ENCODE measurements around the gene SUCLG2. TPM values are rescaled to one million over a fixed set of nuclear protein-coding genes. Genes with fewer than 3 reads are reported as not detected.

The SUCLG2 gene
- polyA plus RNA-seq, 1 experiment, result 21.3 TPM

DNA sequence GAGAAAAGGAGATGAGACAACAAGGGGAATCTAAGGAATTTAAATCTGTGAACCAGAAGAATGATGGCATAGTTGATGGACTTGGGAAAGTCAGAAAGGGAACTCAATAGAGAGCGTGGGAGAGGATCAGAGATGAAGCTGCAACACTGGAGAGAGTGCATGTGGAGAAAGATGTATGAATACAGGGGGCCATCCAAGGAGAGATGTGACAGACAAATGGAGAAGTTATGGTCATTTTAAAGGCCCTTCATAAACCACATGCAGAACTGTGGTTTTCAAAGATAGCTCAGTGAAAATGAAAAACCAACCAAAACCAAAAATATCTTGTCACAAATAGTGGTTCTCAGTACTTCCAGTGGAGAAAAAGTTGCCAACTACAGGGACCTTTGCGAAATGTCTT lies 265.2 kb downstream of the SUCLG2 start:
- TF ChIP-seq, protein P1, sequence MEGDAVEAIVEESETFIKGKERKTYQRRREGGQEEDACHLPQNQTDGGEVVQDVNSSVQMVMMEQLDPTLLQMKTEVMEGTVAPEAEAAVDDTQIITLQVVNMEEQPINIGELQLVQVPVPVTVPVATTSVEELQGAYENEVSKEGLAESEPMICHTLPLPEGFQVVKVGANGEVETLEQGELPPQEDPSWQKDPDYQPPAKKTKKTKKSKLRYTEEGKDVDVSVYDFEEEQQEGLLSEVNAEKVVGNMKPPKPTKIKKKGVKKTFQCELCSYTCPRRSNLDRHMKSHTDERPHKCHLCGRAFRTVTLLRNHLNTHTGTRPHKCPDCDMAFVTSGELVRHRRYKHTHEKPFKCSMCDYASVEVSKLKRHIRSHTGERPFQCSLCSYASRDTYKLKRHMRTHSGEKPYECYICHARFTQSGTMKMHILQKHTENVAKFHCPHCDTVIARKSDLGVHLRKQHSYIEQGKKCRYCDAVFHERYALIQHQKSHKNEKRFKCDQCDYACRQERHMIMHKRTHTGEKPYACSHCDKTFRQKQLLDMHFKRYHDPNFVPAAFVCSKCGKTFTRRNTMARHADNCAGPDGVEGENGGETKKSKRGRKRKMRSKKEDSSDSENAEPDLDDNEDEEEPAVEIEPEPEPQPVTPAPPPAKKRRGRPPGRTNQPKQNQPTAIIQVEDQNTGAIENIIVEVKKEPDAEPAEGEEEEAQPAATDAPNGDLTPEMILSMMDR (IDR thresholded peaks at IDR 0.05; ENCODE audit: insufficient read depth, low read depth, low read length), result no peak
- H3K36me3 ChIP-seq (ENCODE audit: control insufficient read depth, insufficient read depth, low read length), result no peaks in the 10 kb centered on the region
- CTCF ChIA-PET, result no interaction called here
- DNase-seq (ENCODE audit: low read depth), result no peak
- POLR2A ChIA-PET, result no interaction called here
- H3K27me3 ChIP-seq (ENCODE audit: control insufficient read depth, insufficient read depth, low read length), result no peaks in the 10 kb centered on the region
- H3K4me3 ChIP-seq (ENCODE audit: low read depth, low read length), result no peak overlapping the region

DNA sequence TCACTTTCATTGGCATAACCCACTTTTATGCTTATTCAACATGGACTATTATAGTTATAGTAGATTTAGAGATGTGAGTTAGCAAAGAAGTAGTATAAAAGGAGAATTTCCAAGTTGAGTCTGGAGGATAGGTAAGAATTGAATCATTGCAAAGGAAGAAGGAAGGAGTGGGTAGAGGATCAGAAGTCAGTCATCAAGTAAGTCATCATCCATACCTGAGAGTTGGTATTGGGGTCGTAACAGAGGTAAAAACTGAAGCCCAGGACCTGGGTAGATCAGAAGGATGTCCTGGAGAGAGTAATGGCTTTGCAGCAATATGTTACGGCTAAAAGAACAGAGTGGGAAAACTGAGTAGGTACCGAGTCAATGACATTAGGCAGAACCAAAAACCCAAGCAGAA lies 265.7 kb downstream of the SUCLG2 start:
- CTCF ChIA-PET, result no interaction called here
- H3K36me3 ChIP-seq (ENCODE audit: control insufficient read depth, insufficient read depth, low read length), result no peaks in the 10 kb centered on the region
- no peaks in the 10 kb centered on the region for H3K27me3 ChIP-seq (ENCODE audit: control insufficient read depth, insufficient read depth, low read length)
- H3K4me3 ChIP-seq (ENCODE audit: low read depth, low read length), result no peak overlapping the region
- POLR2A ChIA-PET, result no interaction called here
- DNase-seq (ENCODE audit: low read depth), result no peak
- TF ChIP-seq, protein P1 (IDR thresholded peaks at IDR 0.05; ENCODE audit: insufficient read depth, low read depth, low read length), result no peak

DNA sequence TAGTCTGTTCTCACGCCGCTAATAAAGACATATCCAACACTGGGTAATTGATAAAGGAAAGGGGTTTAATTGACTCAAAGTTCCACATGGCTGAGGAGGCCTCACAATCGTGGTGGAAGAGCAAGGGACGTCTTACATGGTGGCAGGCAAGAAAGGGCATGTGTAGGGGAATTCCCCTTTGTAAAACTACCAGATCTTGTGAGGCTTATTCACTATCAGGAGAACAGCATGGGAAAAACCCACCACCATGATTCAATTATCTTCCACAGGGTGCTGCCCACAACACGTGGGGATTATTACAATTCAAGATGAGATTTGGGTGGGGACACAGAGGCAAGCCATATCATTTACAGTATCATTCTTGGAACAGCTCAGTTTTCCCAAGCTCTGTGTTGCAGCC lies 268.0 kb downstream of the SUCLG2 start:
- no peak overlapping the region for H3K4me3 ChIP-seq (ENCODE audit: low read depth, low read length)
- no peaks in the 10 kb centered on the region for H3K27me3 ChIP-seq (ENCODE audit: control insufficient read depth, insufficient read depth, low read length)
- ChIA-PET CTCF (interaction anchor here (1.0 to 8.0 kb wide), 2 partner anchors 218 to 263 kb away, joined by 3 to 75 read pairs; no protein-coding TSS in a partner anchor), POLR2A (no interaction called here)
- H3K36me3 ChIP-seq (ENCODE audit: control insufficient read depth, insufficient read depth, low read length), result no peaks in the 10 kb centered on the region
- TF ChIP-seq, protein P1 (IDR thresholded peaks at IDR 0.05; ENCODE audit: insufficient read depth, low read depth, low read length), result no peak
- no peak for DNase-seq (ENCODE audit: low read depth)

DNA sequence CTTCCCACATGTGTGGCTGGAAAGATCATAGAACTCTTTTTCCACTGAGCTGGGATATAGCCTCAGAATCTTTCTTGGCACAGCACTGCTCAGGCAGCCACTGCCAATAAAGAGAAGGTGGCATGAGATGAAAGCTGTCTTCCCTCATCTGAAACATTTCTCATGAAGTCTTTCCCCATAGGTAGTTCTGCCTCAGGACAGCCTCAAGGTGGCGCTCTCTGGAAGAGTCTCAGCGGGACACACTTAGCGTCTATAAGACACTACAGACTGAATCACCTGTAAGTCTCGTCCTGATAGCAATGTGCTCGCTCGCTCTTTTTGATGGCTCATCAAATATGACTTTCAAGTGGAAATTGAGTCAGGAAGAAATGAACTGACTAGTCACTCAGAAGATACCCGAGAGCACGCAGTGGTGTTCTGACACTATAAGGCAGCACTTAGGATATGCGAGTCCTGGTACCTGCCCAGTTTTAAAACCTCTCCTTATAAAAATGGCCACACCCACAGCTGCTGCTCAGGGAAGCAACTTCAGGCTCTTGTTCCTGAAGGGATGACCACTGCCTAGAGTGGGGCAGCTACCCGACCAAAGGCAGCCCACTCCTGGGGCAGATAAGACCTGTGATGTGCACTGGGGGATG lies 269.5 kb downstream of the SUCLG2 start:
- TF ChIP-seq, protein P1 (IDR thresholded peaks at IDR 0.05; ENCODE audit: insufficient read depth, low read depth, low read length), result peak; percentile 58
- no peaks in the 10 kb centered on the region for H3K27me3 ChIP-seq (ENCODE audit: control insufficient read depth, insufficient read depth, low read length)
- DNase-seq (ENCODE audit: low read depth), result no peak
- ChIA-PET POLR2A (interaction anchor here (0.6 kb wide), 1 partner anchor 57 kb away, joined by 7 read pairs; no protein-coding TSS in a partner anchor), CTCF (interaction anchor here (0.6 to 8.0 kb wide), 9 partner anchors 22 to 405 kb away, joined by 3 to 75 read pairs (median 3); partner anchors contain the start of gene SUCLG2)
- no peaks in the 10 kb centered on the region; the same call in 1 of the 2 replicates for H3K36me3 ChIP-seq (ENCODE audit: control insufficient read depth, insufficient read depth, low read length)
- no peak overlapping the region for H3K4me3 ChIP-seq (ENCODE audit: low read depth, low read length)

DNA sequence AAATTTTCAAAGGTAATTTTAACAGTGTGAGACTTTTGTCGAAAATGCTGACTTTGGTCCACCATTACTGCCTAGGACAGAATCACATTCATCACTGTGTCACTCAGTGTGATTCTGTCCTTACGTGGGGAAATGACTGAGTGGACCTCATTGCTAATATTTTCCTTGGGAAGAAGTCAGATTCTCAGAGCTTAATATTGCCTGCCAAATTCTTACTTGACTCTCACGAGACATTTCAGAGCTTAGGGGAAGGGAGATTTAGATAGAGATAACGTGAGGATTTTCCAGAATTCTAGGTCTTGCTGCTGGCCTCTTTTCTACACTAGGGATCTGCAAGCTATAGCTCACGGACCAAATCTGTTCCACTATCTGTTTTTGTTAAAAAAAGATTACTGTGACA lies 270.4 kb downstream of the SUCLG2 start:
- POLR2A ChIA-PET, result no interaction called here
- Histone ChIP-seq H3K36me3 (ENCODE audit: control insufficient read depth, insufficient read depth, low read length) (peaks cover under 1% of the 10 kb centered on the region), H3K27me3 (ENCODE audit: control insufficient read depth, insufficient read depth, low read length) (no peaks in the 10 kb centered on the region), H3K4me3 (ENCODE audit: low read depth, low read length) (no peak overlapping the region)
- TF ChIP-seq, protein P1 (IDR thresholded peaks at IDR 0.05; ENCODE audit: insufficient read depth, low read depth, low read length), result no peak
- CTCF ChIA-PET, result interaction anchor here (0.8 to 8.0 kb wide), 9 partner anchors 23 to 1495 kb away, joined by 3 to 75 read pairs (median 3); partner anchors contain the start of gene SUCLG2
- DNase-seq (ENCODE audit: low read depth), result no peak
